Measurements from ENCODE around the gene WRAP73.

WRAP73 gene

DNA sequence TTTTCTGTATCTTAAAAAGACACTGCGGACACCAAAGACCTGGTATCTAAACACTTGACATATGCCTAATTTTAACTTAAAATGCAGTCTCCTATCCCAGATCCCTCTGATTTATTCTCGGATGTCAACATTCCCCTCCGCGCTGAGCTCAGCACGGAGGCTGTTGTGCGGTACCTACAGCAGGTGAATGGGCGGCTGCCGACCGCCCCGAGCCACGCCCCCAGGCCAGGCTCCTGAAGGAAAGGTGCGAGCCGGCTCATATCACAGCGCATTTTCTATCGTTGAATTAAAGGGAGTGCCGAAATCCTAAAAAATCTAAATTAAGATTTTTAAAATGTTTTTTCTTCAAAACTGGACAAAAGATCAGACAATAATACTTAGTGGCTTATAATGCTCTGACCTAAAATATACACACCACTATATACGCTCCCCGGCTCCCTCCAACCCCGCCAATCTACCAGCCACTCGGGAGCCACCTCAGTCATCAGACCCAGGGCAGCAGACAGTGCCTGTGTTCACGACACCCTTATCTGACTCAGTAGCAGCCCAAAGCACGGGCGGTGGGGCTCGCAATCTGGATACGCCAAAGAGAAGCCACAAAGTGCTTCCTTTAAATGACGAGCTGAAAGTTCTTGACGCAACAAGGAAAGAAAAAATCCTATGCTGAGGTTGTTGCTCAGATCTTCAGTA lies 4.1 kb downstream of the WRAP73 start:
- Histone ChIP-seq H3K27me3 (ENCODE audit: low read length) (no peaks in the 10 kb centered on the region), H3K36me3 (ENCODE audit: low read length) (no peaks in the 10 kb centered on the region), H3K27ac (ENCODE audit: low read depth, low read length) (no peak overlapping the region), H3K4me3 (ENCODE audit: insufficient read depth, low read length, poor library complexity, severe bottlenecking) (no peak overlapping the region), H3F3A (ENCODE audit: insufficient read depth) (peaks cover 4% of the 10 kb centered on the region; the same call in 1 of the 2 replicates), H3K79me2 (ENCODE audit: insufficient read depth, low read length) (no peaks in the 10 kb centered on the region), H3K9ac (ENCODE audit: low read length) (no peak overlapping the region), H3K9me2 (replicated peaks; ENCODE audit: insufficient read depth, low read length) (no peaks in the 10 kb centered on the region), H3K4me2 (ENCODE audit: low read depth, low read length, poor library complexity, severe bottlenecking) (no peak overlapping the region), H4K20me1 (ENCODE audit: low read depth, low read length) (no peaks in the 10 kb centered on the region), H2AFZ (ENCODE audit: low read depth, low read length, severe bottlenecking) (no peak overlapping the region), H3K9me3 (ENCODE audit: insufficient read depth, low read length) (no peaks in the 10 kb centered on the region)
- TF ChIP-seq EZH2phosphoT487 (conservative IDR thresholded peaks at IDR 0.05; ENCODE audit: low read length) = no peak
- no peak for TF ChIP-seq CTCF (IDR thresholded peaks at IDR 0.05; ENCODE audit: insufficient read depth, low read length, poor library complexity, severe bottlenecking)

DNA sequence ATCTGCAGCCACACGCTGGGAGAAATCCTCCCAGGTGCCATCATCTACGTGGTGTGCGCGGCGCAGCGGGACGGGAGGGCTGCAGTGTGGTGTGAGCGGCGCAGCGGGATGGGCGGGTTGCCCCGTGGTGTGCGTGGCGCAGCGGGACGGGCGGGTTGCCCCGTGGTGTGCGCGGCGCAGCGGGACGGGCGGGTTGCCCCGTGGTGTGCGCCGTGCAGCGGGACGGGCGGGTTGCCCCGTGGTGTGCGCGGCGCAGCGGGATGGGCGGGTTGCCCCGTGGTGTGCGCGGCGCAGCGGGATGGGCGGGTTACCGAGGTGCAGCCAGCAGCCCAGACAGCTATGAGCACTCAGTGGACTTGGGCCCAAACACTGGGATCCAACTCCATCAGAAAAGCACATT lies 4.7 kb downstream of the WRAP73 start:
- peaks cover 4% of the 10 kb centered on the region; the same call in 1 of the 2 replicates for H3F3A ChIP-seq (ENCODE audit: insufficient read depth)
- H3K9ac ChIP-seq (ENCODE audit: low read length) = no peak overlapping the region
- no peak overlapping the region for H3K27ac ChIP-seq (ENCODE audit: low read depth, low read length)
- H3K9me2 ChIP-seq (replicated peaks; ENCODE audit: insufficient read depth, low read length) = no peaks in the 10 kb centered on the region
- no peak overlapping the region for H3K4me2 ChIP-seq (ENCODE audit: low read depth, low read length, poor library complexity, severe bottlenecking)
- no peak for TF ChIP-seq EZH2phosphoT487 (conservative IDR thresholded peaks at IDR 0.05; ENCODE audit: low read length)
- TF ChIP-seq CTCF (IDR thresholded peaks at IDR 0.05; ENCODE audit: insufficient read depth, low read length, poor library complexity, severe bottlenecking) = no peak
- H3K79me2 ChIP-seq (ENCODE audit: insufficient read depth, low read length) = no peaks in the 10 kb centered on the region
- H2AFZ ChIP-seq (ENCODE audit: low read depth, low read length, severe bottlenecking) = no peak overlapping the region
- H3K27me3 ChIP-seq (ENCODE audit: low read length) = no peaks in the 10 kb centered on the region
- H3K4me3 ChIP-seq (ENCODE audit: insufficient read depth, low read length, poor library complexity, severe bottlenecking) = no peak overlapping the region
- H3K36me3 ChIP-seq (ENCODE audit: low read length) = no peaks in the 10 kb centered on the region
- H4K20me1 ChIP-seq (ENCODE audit: low read depth, low read length) = no peaks in the 10 kb centered on the region
- no peaks in the 10 kb centered on the region for H3K9me3 ChIP-seq (ENCODE audit: insufficient read depth, low read length)

- no peaks in the 10 kb centered on the region for H3K9me2 ChIP-seq (replicated peaks; ENCODE audit: insufficient read depth, low read length)
- H4K20me1 ChIP-seq (ENCODE audit: low read depth, low read length) = no peaks in the 10 kb centered on the region
- H3K4me3 ChIP-seq (ENCODE audit: insufficient read depth, low read length, poor library complexity, severe bottlenecking) = no peak overlapping the region
- no peak overlapping the region for H3K9ac ChIP-seq (ENCODE audit: low read length)
- no peaks in the 10 kb centered on the region for H3K36me3 ChIP-seq (ENCODE audit: low read length)
- H3K79me2 ChIP-seq (ENCODE audit: insufficient read depth, low read length) = no peaks in the 10 kb centered on the region
- no peaks in the 10 kb centered on the region for H3K27me3 ChIP-seq (ENCODE audit: low read length)
- H2AFZ ChIP-seq (ENCODE audit: low read depth, low read length, severe bottlenecking) = no peak overlapping the region
- no peak overlapping the region for H3K27ac ChIP-seq (ENCODE audit: low read depth, low read length)
- peaks cover 4% of the 10 kb centered on the region; the same call in 1 of the 2 replicates for H3F3A ChIP-seq (ENCODE audit: insufficient read depth)
- TF ChIP-seq EZH2phosphoT487 (conservative IDR thresholded peaks at IDR 0.05; ENCODE audit: low read length) (no peak), CTCF (IDR thresholded peaks at IDR 0.05; ENCODE audit: insufficient read depth, low read length, poor library complexity, severe bottlenecking) (no peak)
- H3K4me2 ChIP-seq (ENCODE audit: low read depth, low read length, poor library complexity, severe bottlenecking) = no peak overlapping the region
- H3K9me3 ChIP-seq (ENCODE audit: insufficient read depth, low read length) = no peaks in the 10 kb centered on the region
Observed at GRCh38 chr1:3644273-3644672, 5.6 kb downstream of the WRAP73 start.
